ENCODE measurements around the gene DVL1.

DNA sequence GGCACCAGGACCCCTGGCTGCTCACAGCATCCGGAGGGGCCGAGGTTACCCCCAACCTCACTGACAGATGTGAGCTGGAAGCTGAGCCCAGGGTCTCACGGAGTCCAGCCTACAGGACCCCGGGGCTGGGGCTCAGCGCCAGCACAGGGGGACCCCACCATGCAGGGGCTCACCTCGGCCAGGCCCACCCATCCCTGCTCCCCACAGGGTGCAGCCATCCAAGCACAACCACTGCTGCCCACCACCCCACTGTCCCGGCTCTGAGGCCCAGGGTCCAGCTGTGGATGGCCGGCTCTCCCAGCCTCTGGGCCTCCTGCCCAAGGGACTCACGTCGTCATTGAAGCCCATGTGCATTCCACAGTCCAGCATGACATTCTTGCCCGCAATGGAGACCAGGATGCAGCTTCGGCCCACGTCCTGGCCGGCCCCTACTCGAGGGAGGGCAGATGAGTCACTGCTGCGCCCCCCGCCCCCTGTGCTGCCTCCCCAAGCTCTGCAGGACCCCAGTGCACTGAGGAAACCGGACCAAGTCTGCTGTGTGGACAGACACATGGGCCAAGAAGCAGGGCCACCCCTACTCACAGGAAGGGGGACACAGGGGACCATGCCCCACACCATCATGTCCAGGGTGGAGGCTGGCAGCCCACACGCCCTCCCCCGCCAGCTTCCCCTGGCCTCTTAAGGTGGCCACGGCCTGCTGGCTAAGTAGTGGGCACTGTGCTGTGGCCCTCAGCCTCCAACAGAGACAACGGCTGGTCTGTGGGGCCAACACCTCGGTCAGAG, 28.4 kb downstream of the DVL1 start:
- TF ChIP-seq, protein P1, sequence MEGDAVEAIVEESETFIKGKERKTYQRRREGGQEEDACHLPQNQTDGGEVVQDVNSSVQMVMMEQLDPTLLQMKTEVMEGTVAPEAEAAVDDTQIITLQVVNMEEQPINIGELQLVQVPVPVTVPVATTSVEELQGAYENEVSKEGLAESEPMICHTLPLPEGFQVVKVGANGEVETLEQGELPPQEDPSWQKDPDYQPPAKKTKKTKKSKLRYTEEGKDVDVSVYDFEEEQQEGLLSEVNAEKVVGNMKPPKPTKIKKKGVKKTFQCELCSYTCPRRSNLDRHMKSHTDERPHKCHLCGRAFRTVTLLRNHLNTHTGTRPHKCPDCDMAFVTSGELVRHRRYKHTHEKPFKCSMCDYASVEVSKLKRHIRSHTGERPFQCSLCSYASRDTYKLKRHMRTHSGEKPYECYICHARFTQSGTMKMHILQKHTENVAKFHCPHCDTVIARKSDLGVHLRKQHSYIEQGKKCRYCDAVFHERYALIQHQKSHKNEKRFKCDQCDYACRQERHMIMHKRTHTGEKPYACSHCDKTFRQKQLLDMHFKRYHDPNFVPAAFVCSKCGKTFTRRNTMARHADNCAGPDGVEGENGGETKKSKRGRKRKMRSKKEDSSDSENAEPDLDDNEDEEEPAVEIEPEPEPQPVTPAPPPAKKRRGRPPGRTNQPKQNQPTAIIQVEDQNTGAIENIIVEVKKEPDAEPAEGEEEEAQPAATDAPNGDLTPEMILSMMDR (IDR thresholded peaks at IDR 0.05) = no peak
- TF ChIP-seq POLR2AphosphoS5 (IDR thresholded peaks at IDR 0.05) = no peak

Data from upper lobe of left lung (tissue), 4 donors.